HG02763 (cell line): ENCODE results near the gene LLGL2.
"Not testable (repeated sequence)": the region's sequence is repeated elsewhere in the genome, so short reads cannot be mapped to it uniquely, and the experiment has no call there.

Experiments
- ATAC-seq: cut with Tn5 transposase; IDR thresholded peaks from one replicate; pipeline ENCODE4 v1.9.1; 2021; ENCODE audit warnings: mild to moderate bottlenecking, moderate library complexity; ENCODE audit not compliant: unreplicated experiment

LLGL2 gene

DNA sequence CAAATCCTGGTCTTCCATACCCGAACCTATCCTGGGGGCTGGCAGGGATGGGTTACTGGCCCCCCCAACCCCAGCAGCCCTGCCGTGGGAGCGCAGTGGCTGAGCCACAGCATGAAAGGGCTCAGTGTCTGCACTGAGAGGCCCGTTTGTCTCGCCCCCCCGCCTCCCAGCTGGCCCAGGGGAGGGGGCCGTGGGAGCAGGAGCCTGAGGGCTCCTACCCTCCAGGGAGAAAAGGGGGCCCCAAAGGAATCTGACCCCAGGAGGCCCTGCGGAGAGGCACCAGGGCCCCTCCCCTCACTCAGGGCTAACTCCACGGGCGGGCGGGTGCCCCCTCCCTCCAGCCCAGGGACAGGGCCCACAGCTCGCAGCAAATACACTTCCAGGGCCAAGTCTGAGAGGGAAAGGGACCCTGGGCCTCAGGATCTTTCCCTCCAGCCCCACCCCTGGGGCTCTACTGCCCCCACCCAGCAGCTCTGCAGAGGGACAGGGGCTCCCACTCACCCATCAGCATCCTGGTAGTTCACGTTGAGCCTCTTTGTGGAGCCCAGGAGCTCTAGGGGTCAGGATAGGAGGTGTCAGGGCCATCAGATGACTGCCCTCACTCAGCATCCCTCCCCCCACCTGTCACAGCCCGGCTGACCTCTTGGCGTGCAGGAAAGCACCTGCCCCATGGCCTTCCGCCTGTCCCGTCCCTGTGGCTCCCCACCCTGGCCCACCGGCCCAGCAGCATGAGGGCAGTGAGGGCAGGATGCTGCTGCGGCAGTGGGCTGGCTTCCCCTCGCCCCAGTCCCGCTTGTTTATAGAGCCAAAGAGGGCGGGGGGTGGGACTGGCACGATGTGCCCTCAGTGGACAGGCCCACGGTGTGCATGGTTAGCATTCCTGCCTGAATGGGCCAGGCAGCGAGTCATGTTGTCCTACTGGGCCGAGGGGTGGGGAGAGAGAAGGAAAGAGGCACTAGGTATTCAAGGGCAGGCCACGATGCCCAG lies 17.5 kb upstream of the LLGL2 start:
- no peak for ATAC-seq

DNA sequence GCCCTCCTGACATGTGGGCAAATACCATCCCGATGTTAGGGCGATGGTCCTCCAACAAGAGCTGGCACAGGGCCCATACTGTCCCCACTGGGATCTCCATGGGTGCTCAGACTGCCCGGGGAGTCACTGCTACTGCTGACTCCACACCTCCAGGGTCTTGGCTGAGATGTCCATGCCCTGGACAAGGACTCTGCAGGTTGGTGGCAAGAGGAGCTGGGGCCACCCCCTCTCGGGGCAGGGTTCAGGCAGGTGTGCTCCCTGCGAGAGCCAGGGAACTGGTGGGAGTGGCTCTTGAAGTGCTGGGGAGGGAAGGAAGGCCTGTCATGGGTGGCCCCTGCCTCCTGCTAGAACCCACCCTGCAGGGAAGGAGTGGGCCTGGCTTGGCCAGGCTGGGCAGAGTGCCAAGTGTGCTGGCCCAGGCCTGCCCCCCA lies 16.6 kb upstream of the LLGL2 start:
- no peak for ATAC-seq

DNA sequence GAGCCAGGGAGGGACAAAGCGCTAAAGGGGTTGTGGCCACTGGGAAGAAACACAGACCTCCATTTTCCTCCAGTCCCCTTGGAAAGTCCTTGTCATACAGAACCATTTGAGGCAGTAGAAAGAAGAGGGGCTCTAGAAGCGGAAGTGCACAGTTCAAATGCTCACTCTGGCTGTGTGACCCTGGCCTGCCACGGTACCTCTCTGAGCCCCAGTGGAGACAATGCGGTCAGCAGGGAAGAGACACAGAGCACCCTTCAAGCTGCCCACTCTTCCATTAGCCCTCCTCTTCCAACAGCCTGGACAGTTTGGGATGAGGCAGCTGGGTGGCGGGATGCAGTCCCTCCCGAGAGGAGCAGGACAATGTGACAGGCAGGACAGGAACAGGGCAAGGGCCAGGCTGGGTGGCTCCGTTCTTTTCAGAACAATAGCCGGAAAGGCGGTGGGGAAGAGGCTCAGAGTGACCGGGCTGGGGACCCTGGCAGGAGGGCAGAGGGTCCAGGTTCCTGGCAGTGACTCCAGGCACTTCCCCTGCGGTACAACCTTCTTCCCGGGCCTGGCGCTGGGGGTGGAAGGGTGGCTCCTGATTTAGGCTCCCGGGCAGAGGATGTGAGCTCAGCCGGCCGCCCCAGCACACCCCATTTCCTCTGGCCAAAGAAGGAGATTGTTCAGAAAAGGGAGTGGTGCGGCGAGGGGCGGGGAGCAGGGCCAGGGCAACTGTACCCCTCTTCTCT lies 15.8 kb upstream of the LLGL2 start:
- no peak for ATAC-seq

DNA sequence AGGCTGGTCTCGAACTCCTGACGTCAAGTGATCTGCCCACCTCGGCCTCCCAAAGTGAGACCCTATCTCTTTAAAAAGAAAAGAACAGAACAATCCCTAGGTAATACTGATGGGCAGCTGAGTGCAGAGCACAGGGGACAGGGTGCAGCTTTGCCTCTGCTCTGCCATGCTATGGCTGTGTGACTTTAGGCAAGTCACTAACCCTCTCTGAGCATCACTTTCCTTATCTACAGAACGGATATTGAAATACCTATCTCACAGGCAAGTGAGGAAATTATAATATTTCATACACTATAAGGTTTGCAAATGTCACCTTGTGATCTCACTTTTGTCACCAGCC lies 14.3 kb upstream of the LLGL2 start:
- no peak for ATAC-seq

DNA sequence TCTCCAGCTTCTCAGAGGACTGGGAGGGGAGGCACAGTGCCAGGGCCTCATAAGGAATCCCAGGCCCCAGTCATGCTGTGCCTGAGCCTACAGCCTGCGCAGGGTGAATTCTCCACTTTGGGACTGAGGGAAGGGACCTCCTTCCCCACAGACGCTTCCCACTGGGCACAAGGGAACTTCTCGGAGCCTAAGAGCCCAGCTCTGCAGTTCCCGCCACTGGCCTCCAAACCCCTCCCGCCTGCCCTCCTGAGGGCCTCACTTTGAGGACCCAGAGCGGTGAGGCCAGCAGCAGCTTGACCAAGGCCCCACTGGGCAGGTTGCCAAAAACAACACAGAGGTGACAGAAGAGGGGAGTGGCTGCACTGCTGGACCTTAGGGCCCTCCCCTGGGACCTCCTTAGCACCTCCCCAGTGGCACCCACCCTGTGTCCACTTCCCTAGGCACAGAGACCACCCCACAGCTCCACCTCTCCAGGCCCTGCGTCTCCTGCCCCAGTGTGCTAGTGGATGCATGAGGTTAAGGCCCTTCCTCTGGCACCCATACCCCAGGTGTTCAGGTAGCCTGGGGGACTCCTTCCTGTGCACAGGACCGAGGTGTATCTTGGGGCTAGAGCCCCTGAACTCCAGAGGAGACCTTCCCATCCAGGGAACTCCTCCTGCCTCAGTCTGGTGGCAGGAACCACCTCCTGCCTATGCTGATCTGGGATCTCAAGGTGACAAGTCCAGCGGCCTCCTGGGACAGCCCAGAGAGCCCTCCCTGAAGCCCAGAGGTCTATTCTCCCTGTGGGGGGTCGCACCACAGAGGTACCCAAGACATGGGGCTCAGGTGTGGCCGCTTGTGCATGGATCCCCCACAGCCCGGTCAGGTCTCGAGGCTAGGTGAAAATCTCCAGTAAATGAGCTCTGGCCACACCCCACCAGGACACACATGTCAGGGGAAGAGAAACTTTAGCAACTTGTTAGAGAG lies 13.6 kb upstream of the LLGL2 start:
- no peak for ATAC-seq

DNA sequence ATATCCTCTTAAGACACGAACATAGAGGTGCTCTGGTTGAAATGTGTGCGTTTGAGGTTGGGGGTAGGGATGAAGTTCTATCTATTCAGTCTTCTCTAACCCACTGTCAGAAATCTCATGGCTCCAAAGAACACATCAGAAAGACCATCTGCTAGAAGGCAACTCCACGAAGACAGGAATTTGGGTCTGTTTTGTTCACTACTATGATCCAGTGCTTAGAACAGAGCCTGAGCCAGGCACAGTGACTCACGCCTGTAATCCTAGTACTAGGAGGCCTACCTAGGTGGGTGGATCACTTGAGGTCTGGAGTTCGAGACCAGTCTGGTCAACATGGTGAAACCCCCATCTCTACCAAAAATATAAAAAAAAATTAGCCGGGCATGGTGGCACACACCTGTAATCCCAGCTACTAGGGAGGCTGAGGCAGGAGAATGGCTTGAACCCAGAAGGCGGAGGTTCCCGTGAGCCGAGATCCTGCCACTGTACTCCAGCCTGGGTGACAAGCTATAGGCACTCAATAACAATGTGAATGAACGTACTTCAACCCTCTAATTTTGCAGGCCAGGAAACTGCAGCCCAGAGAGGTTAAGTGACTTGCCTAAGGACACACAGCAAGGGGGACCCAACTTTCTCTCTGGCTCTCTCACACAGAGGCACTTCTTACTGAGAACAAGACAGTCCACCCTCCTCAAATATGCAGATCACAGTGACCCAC lies 12.4 kb upstream of the LLGL2 start:
- ATAC-seq, result no peak

DNA sequence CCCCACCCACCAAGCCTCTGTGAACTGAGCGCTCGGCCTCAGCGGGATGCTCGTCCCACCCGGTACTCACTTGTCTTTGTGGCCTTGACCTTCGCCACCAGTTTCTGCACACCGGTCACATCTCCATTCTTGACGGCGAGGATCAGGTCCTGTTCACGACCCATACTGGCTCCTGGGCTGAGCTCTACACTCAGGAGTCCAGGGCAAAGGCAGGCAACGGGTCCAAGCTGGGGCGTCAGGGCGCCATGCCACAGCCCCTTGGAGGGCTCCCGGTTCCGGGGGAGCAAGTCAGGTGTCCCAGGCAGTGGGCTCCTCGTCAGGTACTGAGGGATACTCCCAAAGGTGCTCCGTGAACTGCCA lies 11.9 kb upstream of the LLGL2 start:
- ATAC-seq, result no peak

DNA sequence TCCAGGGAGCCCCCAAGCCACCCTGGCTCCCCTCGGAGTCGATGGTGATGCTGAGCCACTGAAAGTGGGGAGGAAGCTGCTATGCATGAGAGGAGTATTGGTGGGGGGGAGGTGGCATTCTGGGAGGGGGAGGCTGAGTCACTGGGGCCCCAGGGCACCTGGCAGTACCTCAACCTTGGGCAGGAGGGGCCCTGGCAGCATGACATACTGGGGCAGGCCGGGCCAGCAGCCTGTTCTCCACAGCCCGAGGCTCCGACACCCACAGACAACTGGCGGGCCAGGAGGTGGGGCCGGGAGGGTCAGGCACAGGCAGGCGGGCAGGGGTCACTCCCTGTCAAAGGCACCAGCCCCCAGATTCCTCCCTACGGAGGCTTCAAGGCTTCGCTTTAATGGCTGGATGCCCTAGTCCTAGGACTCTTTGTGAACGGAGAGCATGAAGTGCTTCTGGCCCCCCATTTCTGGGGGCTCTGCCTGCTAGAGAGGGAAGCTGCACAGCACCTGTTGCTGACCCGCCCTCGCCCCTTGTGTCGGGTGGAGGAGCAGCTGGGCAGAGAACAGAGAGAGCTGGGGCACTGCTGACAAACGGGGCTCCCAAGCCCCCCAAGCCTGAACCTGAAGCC lies 11.1 kb upstream of the LLGL2 start:
- ATAC-seq, result no peak

DNA sequence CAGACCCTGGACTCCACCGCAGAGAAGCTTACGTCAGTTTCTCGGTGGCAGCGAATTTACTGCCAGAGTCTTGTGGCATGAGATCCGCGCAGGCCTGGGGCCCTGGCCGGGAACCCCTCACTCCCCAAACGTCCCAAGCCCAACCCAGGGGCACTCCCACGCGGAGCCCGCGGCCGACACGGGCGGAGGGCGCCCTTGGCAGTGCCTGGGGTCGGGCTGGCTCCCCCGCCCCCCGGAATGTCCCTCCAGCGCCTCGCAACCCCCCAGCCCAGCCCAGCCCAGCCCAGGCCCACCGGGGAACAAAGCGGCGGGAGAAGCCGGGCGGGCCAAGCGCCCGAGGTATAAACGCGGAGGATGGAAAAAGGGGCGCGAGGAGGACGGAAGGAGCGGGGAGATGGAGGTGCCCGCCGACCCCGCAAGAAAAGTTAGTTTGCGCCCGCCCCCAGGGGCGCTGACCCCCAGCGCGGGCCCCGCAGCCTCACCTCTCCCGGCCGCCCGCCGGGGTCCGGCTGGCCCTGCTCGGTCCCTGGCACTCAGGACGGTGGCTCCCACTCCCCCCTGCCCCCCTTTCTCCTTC lies 10.5 kb upstream of the LLGL2 start:
- ATAC-seq, result no peak

DNA sequence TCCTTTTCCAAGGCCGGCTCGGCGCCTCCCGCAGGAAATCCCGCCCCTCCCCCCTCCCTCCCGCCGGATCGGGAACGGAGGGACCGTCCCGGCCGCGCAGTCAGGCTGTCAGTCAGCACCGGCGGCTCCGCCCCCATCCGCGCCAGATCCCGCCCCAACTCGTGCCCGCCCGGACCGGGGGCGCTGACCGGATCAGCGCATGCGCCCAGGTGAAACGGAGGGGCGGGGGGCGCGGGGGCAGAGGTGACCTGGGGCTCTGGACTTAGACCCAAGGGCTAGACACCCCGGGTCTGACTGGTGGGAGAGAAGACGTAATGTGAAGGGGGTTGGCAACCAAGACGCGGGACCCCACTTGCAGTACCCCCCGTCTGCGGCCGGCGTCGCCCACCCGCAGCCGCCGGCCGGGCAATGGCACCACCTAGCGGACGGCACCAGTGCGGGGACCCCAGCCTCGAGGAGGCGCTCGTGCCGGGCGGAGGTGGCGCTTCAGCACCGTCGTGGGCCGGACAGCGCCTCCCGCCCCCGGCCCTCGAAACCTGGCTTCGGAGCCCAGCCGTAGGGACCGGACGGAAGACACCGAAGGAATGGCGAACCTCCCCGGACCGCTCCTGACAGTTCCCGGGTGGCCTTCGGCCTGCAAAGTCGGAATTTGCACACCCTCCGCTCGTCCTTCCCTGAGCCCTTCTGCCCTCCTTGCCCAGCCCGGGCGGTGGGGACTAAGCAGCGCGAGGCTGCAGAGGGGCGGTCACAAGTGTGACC lies 9.8 kb upstream of the LLGL2 start, which contains the start of gene CASKIN2:
CASKIN2 (minus strand) TSS at position 42 of the 759 bp plus-strand sequence. CDS start 1,733 bp downstream, outside the sequence.
- ATAC-seq, result peak; percentile 45

DNA sequence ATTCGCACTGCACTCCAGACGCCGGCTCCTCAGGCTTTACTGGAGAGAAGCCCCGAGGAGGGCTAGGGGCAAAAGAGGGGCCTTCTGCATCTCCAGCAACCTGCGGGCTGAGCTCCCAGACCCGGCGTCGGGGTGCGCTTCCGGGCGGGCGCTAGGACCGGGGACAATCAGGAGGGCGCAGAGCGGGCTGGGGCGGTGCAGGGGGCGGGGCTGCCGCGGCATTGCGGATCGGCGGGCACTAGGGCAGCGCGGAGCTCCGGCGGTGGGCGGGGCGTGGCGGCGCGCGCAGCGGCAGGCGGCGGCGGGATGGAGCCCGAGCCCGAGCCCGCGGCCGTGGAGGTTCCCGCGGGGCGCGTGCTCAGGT lies 9.3 kb upstream of the LLGL2 start, which contains the start of gene TSEN54:
TSEN54 (plus strand) TSS at position 274 of the 364 bp plus-strand sequence; CDS start at position 307, 33 bp downstream.
- peak; percentile 68 for ATAC-seq

DNA sequence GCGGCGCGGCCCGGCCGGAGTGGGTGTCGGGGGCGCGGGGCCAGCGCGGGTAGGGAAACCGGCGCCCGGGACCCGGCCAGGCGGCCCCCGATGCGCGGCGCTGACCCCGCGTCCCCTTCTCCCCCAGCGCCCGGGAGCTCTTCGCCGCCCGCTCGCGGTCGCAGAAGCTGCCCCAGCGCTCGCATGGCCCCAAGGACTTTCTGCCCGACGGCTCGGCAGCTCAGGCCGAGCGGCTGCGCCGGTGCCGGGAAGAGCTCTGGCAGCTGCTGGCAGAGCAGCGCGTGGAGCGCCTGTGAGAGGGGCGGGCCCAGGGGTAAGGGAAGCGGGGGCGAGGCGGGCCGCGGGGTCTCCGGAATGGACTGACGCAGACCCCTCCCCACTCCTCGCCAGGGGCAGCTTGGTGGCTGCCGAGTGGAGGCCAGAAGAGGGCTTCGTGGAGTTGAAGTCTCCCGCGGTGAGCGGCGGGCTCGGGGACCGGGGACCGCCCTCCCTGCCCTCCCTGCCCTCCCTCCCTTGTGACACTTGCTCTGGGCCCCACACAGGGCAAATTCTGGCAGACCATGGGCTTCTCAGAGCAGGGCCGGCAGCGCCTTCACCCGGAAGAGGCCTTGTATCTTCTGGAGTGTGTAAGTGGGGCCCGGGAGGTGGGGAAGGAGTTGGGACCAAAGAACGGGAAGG lies 8.7 kb upstream of the LLGL2 start:
- peak; percentile 21 for ATAC-seq

DNA sequence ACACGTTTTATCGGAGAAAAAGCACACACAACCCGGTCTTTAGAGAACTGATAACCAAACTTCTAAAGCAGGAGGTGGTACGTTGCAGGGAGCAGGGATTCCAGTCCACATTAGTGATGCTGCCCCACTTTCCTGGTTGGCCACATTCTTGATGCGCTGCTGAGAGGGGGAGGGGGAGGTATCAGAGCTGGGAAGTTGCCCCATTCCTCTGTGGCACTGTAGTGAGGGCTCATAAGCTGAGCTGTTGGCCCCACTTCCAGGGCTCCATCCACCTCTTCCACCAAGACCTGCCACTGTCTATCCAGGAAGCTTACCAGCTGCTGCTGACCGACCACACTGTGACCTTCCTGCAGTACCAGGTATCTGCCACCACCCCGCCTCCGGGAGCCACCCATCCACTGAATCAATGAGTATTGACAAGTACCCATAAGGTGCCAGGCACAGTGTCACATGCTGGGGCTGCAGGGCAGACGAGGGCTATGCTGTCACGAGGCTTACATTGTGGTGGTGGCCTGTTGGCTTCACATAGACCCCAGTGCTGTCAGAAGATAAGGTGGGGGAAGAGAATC lies 8.1 kb upstream of the LLGL2 start:
- no peak for ATAC-seq

DNA sequence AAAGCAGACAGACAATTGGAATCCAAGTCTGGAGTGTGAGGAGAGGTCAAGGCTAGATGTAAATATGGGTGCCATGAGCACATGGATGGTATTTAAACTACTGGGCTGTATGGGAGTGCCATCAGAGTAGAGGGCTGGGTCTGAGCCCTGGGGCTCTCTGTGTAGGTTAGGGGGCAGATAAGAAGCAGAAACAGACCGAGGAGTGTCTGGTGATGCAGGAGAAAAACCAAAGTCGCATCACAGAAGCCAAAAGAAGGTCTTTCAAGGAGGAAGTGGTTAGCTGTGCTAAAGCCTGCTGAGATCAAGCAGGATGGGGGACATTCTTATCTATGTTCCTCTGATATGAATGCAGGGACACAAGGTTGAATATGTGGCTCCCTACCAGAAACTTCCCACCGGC lies 7.3 kb upstream of the LLGL2 start:
- no peak for ATAC-seq

DNA sequence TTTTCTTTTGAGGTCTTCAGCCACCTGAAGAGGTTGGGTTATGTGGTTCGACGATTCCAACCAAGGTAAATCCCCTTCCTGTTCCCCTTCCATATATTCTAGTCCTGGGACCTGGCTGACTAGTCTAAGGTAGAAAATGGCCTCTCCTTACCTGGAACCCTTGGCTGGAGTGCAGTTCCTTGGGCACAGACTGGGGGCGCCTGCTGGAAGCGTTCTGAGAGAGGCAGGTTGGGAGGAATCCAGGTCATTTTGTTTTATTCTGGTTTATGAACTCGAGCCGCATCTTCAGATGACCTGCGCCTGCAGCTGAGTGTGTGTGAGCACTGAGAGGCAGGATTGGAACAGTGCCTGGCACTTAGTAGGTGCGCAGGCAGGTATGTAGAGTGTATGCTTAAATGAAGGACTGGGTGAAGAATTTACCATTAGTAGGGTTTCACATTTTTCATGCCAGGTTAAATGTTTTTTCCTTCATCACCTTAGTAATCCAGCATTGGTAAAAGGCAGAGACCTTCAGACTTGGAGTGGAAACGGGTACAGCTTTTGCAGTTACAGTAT lies 6.4 kb upstream of the LLGL2 start:
- ATAC-seq, result no peak

DNA sequence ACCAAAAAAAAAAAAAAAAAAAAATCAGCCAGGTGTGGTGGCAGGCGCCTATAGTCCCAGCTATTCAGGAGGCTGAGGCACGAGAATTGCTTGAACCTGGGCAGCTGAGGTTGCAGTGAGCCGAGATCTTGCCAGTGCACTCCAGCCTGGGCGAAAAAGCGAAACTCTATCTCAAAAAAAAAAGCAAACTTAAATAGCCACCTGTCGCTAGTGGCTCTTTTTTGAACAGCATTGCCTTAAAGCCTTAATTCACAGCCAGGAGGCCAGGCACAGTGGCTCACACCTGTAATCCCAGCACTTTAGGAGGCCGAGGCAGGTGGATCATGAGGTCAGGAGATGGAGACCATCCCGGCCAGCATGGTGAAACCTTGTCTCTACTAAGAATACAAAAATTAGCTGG lies 5.1 kb upstream of the LLGL2 start:
- ATAC-seq, result not testable (repeated sequence)

DNA sequence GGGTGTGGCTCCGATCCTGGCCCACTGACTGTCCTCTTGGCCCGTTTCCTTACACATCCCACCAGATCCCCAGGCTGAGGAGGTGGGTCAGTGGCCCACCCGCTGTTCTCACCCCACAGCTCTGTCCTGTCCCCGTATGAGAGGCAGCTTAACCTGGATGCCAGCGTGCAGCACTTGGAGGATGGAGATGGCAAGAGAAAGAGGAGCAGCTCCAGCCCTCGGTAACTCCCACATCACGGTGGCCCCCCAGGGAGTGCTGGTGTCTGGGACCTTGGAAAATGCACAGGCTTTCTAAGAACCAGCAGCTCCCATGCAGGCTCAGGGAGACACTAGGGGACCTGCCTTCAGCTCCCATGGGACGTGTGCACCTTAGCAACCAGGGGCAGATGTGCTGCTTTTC lies 4.2 kb upstream of the LLGL2 start:
- no peak for ATAC-seq
